HG02970 (cell line): ENCODE data around the gene WDFY4.

Experiments used
- ATAC-seq: cut with Tn5 transposase; IDR thresholded peaks from one replicate; pipeline ENCODE4 v1.9.1; 2021; ENCODE audit warnings: mild to moderate bottlenecking, moderate library complexity, moderate number of reproducible peaks; ENCODE audit not compliant: unreplicated experiment, low FRiP score

The WDFY4 gene

DNA sequence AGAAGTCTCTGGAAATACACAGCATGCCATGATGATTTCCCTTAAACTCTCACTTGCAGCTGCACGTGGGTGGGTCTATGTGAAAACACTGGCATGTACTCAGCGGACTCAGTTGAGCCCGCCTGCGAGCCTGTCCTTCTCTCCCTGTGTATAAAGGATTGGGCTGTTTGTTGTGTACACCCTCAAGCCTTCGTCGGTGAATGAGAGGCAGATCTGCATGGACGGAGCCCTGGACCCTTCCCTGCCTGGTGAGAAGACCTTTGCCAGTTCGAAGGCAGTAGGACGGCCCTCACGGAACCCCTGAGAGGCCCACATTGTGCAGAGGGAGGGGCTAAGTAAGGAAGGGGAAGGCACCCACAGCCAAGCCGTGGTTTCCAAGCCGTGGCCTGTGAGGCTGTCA, 121.2 kb downstream of the WDFY4 start:
- no peak for ATAC-seq

DNA sequence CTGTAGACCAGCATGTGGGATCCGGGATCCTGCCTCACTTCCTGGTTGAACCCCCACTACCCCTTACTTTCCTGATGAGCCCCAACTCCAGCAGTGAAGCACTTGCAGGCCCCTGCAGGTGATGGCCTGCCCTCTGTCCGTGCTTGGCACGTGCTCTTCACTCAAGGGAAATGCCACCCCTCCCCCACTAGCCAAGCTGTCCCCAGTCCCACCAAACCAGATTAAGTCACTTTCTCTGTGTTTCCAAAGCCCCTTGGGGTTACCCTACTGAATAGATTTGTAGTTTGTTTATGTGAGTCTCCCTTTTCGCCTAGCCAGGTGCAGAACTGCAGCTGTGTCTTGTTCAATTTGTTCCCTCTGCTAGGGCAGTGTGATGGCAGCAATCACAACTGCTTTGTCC, 121.7 kb downstream of the WDFY4 start:
- ATAC-seq, result no peak

DNA sequence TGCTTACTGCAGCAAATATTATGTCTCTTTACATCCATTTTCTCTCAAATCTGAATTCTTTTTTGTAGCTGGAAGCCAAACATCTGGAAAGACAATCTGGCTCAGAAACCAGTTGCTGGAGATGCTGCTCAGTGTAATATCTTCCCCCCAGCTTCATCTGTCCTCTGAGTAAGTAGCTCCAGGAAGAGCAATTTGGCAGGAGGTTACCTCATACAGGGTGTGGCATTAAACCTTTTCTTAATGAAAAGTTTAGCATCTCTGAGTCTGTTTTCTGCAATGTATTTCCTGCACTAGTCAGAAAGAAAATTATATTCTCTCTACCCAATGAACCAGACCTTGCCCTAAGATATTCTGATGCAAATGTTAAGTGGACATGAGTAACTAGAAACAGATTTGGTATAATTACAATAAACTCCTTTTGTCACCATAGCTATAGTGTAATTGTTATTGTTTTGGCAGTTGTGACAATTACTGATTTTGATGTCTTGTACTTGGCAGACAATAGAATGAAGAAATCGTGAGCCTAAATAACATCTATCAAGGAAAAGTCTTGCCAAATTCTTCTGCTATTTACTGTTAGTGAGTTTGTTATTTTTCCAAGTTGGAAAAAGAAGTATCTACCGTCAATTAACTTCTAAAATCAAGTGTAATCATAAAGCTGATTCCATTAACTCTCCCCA, 123.3 kb downstream of the WDFY4 start:
- no peak for ATAC-seq

DNA sequence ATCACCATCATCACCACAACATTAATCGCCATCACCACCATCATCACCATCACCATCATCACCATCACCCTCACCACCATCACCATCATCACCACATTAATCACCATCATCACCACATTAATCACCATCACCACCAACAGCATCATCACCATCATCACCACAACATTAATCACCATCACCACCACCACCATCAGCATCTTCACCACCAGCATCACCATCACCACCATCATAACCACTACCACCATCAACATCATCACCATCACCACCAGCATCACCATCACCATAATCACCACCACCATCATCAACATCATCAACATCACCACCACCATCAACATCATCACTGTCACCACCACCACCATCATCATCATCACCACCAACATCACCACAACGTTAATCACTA, 124.6 kb downstream of the WDFY4 start:
- ATAC-seq, result no peak

DNA sequence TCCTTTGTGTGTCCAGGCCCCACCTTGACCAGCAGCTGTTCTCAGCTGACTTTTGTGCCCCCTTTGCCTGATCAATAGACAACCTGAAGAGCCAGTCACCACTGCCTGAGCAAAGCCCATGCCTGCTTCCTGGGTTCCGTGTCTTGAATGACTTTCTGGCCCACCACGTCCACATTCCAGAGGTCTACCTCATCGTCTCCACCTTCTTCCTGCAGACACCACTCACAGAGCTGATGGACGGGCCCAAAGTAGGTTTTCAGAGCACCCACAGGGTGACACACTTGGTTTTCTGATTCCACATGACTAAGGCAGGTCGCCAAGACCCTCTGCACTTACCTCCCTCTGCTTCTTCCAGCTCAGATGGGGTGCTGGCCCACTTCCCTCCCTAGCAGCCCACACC, 126.8 kb downstream of the WDFY4 start:
- no peak for ATAC-seq

DNA sequence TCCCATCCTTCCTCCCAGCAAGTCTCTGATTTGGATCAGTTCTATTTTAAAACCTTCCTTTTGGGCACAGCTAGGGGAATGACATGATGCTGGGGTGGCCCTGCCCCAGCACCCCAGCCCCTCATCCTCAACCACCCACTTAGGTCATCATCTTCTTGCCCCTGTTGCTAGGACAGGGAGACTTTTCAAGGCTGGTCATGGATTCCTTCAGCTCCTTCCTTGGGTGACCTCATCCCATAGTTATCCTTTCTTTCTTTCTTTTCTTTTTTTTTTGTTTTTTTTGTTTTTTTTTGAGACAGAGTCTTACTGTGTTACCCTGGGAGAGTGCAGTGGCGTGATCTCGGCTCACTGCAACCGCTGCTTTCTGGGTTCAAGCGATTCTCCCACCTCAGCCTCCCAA, 127.2 kb downstream of the WDFY4 start:
- ATAC-seq, result no peak

DNA sequence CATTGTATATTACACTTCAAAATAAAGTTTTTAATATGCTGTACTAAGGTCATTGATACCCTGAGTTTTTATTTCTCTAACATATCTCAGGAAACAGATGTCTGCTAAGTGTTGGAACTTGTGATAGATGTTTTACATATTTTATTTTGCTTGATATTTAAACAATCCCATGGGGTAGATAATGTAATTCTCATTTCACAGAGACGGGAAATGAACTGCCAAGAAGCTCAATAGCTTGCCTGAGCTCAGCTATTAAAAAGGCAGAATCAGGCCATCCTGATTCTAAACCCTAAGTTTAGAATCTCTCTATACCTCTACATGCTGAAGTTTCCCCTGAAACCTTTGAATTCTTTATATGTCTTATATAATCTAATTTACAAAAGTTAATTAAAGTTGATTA, 128.6 kb downstream of the WDFY4 start:
- no peak for ATAC-seq

DNA sequence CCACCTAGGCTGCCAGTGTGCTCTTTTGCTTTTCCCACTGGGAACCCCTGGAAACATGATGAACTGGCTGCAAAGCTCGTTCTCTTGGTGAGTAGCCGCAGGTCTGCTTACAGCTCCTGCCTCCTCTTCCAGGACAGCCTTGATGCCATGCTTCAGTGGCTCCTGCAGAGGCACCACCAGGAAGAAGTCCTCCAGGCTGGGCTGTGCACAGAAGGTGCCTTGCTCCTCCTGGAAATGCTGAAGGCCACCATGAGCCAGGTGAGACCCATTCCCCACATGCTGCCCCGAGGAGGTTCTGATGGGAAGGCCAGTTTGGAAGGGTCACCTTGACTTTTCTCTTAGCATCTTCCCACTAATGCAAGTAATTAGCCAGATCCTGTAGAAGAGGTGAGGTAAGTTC, 129.2 kb downstream of the WDFY4 start:
- ATAC-seq, result no peak

DNA sequence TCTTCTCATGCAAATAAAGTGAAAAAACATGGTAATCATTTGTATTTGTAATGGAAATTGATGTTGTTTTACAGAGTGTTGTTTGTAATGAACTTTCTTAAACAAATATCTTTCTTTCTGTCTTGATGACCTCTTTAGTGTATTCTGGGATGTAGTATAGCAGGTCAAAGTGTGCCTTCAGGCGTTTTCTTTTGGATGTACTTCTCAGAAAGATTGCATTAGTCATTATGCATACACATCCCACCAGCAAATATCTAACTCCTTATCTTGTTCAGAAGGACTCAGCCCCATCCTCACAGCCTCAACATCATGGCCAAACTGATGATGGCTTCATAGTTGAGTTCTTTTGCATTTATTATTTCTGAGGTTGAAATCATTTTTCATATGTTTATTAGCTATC, 130.3 kb downstream of the WDFY4 start:
- no peak for ATAC-seq

DNA sequence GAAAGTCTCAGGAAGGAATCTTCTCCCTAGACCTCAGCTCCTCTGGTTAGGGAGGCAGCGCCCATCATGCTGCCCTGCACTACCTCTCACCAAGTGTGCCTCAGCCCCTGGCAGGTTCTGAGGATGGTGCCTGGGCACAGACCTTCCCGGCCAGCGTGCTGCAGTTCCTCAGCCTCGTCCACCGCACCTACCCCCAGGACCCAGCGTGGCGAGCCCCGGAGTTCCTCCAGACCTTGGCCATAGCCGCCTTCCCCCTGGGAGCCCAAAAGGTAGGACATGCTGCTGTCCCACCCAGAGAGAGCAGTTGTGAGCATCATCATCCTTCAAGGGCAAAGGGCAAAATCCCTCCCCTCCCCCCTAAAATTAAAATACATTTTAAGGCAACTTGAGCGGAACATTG, 132.5 kb downstream of the WDFY4 start:
- ATAC-seq, result no peak

DNA sequence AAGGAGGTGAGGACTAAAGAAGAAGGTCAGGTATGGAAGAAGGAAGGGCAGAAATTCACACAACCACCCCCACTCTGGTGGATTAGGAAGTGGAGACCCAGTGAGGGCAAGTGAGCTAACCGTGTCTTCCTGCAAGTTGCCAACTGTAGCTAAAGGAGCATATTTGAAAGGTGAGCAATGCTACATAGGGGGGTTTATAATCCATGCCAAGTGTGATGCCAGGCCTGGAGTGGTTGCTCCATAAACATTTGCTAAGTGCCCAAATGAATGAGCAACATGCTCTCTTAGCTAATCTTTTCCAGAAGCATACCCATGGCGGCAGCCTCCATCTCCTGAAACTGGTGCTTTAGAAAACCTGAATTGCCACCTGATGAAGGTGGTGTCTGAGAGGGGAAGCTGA, 133.4 kb downstream of the WDFY4 start:
- no peak for ATAC-seq

DNA sequence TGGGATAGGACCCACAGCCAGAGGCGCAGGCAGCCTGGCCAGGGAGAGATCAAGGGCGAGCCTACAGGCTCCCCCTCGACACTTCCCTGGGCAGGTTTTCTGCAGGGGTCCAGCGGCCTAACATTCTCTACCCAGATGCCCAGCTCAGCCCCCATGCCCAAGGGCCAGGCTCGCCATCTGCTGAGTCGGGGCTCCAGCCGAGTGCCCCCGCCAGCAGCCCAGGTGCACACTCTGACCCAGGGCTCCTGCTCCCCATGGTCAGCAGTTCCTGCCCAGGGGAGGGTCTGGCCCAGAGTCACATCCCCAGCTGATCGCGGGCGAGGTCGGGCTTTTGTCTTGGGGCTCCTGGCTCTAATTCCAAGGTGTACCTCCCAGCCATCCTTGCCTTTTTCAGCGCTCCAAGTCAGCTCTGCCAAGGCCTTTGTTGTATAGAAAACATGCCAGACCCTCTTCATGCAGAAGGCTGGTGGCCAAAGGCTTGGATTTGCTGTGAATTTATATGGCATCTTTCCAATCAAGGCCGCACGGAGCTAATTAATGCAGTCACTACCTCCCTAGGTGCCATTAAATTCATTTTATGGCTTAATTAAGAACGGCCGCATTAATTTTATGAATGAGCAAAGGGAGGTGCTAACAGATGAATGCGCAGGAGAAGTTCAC, 134.3 kb downstream of the WDFY4 start:
- ATAC-seq, result no peak

DNA sequence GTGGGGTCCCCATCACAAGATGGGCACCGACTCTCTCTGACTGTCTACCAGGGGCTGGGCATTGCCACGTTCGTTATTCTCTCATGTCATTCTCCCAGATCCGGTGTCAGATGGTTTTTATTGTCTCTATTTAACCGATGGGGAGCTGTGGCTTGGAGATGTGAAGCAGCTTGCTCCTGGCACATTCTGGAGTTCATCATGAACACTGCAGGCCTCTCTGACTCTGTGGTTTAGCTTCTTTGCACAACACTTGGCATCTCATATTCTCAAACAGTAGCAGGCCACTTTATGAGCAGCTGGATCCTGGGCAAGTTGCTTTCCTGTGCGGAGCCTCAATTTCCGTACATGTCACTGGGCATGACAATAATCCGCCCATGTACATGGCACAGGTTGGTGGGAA, 135.1 kb downstream of the WDFY4 start:
- ATAC-seq, result no peak

DNA sequence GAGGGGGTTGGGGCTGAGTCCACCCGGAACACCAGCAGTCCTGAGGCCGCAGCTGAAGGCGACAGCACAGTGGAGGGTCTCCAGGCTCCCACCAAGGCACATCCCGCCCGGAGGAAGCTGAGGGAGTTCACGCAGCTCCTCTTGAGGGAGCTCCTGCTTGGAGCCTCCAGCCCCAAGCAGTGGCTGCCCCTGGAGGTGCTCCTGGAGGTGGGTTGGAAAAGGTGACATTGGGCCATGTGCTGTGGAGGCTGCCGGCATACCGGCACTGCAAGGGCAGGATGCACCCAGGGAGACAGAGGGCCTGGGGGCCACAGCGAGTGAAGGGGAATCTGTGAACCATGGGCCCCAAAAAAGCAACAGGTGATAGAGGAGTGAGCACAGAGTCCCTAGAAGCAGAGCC, 135.6 kb downstream of the WDFY4 start:
- no peak for ATAC-seq

DNA sequence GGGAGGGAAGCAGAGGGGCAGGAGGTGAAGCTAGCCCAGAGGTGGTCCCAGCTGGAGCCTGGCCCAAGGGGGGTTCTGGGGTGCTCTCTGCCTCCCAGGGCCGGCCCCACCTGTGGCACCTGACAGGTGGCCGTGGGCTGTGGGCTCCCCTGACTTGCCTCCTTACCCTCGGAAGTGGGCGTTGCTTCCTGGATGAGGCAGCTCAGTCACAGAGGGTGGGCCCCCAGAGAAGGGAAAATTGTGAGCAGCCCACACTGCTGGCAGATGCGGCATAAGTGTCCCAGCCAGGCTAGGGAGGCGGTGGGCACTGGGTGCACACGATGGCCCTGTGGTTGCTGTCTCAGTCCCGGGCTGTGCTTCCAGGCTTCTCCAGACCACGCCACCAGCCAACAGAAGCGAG, 136.0 kb downstream of the WDFY4 start:
- no peak for ATAC-seq

DNA sequence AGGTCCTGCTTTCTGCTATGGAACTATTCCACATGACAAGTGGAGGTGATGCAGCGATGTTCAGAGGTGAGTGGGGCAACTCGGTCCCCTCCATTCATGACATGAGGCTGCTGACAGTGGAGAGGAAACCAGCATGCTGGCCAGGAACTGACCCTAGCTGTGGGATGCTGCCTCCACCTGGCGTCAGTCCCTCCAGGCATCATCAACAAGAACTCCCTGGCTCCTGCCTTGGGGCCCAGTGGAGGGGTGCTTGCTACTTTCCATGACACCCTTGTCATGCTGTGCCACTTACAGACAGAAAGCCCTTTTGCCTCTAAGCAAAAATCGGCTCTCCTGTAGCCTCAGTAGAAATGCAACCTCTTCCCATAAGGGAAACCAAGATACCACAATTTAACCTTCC, 136.4 kb downstream of the WDFY4 start:
- ATAC-seq, result no peak

DNA sequence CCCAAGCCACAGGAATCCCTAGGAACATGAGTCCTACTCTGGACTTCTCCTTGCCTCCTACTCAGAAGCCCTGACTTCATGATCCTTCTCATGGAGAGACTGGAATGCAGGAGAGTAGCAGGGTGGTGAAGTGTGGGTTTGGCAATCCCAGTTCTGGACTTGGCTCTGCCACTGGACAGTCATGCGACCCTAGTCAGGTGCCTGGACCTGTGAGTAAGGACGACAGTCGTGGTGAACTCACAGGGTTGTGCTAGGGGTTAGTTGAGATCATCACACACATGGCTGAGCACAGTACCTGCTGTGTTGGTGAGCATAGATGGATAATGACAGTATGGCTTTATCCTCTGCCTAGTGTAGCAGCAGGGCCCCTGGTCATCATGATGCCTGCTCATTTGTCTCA, 137.0 kb downstream of the WDFY4 start:
- ATAC-seq, result no peak

DNA sequence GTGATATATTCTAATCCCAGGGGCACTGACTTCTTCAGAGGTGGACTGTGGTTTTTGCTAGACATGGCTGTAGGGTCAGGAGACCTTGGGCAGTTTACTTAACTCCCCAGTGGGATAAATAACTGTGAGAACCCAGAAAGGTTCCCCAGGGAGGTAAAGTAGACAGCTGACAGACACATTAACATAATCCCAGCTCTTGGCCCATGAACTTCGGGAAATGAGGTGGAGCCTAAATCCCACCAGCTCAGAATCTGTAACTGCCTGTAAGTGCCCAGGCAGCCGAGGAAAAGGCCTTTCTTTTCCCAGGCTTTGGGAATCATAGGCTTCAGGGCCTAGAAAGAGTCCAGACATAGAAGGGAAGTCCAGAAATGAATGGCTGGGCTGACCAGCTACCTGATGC, 149.0 kb downstream of the WDFY4 start:
- no peak for ATAC-seq

DNA sequence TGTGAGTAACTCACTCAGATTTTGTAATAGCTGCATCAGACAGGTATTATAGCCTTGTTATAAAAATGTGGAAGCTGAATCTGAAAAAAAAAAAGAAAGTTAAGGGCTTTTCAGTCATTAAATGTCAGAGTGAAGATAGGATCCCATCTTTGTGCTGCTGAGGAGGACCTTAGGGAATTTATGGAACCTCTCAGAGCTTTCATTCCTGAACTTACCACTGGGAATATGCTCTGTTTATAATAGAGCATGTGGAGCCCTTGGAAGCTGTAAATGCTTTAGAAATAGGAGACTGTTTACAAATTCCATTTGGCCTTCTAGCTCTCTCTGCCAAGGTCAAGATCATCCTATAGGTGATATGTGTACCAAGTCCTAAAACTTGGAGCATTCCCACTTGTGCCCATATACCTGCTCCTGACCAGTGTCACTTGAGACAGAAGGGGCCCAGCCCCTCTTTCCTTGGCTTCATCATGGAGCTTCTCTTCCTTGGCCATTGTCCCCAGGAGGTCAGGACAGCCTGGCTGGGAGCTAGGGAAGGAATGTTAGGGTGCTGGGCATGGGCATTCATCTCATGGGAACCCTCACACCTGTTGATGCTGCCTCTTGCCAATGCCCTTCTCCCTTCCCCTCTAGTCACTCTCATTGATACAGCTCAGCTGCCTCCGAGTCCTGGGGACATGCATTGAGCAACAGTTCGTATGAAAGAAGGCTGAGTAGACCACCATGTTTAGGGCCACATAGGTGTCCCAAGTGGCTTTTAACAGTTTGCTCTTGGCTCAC, 149.7 kb downstream of the WDFY4 start:
- ATAC-seq, result no peak

DNA sequence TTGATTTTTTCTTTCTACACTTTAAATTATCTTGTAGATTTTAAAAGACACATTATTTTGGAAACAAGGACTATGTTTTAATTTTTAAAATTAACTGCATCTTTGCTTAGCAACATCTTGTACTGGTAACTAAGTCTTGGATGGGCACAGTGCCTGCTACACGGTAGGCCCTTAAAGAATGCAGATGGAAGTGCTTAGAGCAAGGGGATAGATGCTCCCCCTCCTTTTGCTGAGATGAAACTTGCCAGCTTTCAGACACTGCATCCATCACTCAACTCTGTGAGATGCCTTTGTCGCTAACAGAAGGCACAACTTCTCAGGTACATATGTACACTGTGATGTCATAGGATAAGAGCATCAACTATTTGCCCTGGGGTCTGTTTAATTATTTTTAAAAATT, 151.1 kb downstream of the WDFY4 start:
- ATAC-seq, result no peak

DNA sequence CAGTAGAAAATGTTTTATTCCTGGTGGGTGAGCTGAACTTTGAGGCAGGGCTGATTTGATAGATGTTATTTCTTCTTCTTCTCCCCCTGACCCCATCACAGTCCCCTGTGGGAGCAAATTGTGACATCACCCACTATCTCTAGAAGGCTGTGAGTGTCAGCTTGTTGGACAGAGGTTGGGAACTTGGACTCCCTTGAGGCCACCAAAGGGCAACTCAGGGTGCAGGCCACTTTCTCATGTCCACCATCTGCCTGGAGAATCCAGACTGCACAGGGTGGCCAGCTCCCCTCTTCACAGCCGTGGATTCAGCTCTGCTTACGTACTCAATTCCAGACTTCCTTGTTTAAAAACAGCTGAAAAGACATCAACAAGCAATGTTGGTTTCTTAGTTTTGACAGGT, 151.9 kb downstream of the WDFY4 start:
- ATAC-seq, result no peak

DNA sequence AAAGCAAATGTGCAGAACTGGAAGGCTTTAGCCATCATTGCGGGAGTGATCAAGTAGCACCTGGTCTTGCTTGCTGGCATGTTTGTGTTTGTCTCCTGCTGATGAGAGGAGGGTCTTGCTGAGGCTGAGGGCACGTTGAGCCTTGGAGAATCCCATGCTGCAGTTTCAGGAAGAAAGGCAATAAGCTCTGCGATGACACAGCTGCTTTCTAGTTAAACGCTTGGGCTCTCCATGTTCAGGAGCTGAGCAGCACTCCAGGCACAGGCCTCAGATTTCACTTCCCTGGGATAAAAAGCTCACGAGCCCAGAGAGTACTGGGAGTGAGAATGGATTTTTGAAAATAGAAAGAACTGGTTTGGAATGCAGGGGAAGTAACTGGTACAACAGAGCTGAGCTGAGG, 154.2 kb downstream of the WDFY4 start:
- ATAC-seq, result no peak
